Ascending aorta (tissue), 2 donors: ENCODE measurements around the gene VPS8. TPM values are rescaled to one million over a fixed set of nuclear protein-coding genes. Genes with fewer than 3 reads are reported as not detected.

Experiments
- DNase-seq, 2 donors: peaks; one replicate each; pipeline ENCODE4 v3.0.0-alpha.2; 2019; ENCODE audit warnings: low spot score in 2 of 2
- H3K27ac ChIP-seq, 2 donors: fragments of 200-600 bp; sonication (generic); one replicate each; pipeline ENCODE4 v1.5.1; 2016 to 2017; ENCODE audit warnings: mild to moderate bottlenecking in 1 of 2
- H3K27me3 ChIP-seq: fragments of 200-600 bp; sonication (generic); one replicate; pipeline ENCODE4 v1.5.1; 2017
- H3K36me3 ChIP-seq, 2 donors: fragments of 200-600 bp; sonication (generic); one replicate each; pipeline ENCODE4 v1.5.1; 2016
- H3K4me1 ChIP-seq, 2 donors: fragments of 200-600 bp; sonication (generic); one replicate each; pipeline ENCODE4 v1.5.1; 2016 to 2017; ENCODE audit warnings: mild to moderate bottlenecking in 1 of 2
- H3K4me3 ChIP-seq, 2 donors: fragments of 200-600 bp; sonication (generic); one replicate each; pipeline ENCODE4 v1.5.1; 2016 to 2017; ENCODE audit warnings: mild to moderate bottlenecking in 1 of 2
- H3K9me3 ChIP-seq, 2 donors: fragments of 200-600 bp; sonication (generic); one replicate each; pipeline ENCODE4 v1.5.1; 2016
- CTCF ChIP-seq, 3 experiments: fragments of 200-600 bp in 2 of 3; fragments of 450-650 bp in 1 of 3; sonication (generic) in 2 of 3; IDR thresholded peaks; one replicate each; pipeline ENCODE4 v1.5.1; 2016 to 2019; ENCODE audit warnings: antibody characterized with exemption in 3 of 3, mild to moderate bottlenecking in 1 of 3, moderate library complexity in 1 of 3
- intact Hi-C: fragments of 100-400 bp; cut with DNase I; formaldehyde crosslinking; loops from one replicate; pipeline ENCODE4 v1.15.1; 2023
- total RNA-seq: library from RNA; depleted of rRNA; stranded (reverse); fragments of >200 nt; gene quantifications from one replicate; pipeline ENCODE4 v1.1.0, GENCODE V29; 2016

VPS8 gene
- total RNA-seq, 1 donor from 2014 or later, result 24.9 TPM

GRCh38 chr3:185062191-185062590 lies 250.2 kb downstream of the VPS8 start:
- no peak overlapping the region for H3K4me3 ChIP-seq

GRCh38 chr3:185063431-185063830 lies 251.5 kb downstream of the VPS8 start:
- DNase-seq, result no peak
- H3K9me3 ChIP-seq, result no peaks in the 10 kb centered on the region
- H3K4me3 ChIP-seq, result no peak overlapping the region
- no peaks in the 10 kb centered on the region for H3K4me1 ChIP-seq
- TF ChIP-seq CTCF (IDR thresholded peaks at IDR 0.05), result no peak
- intact Hi-C loops, result no loop called here
- H3K27ac ChIP-seq, result no peak overlapping the region
- no peaks in the 10 kb centered on the region for H3K36me3 ChIP-seq
- no peaks in the 10 kb centered on the region for H3K27me3 ChIP-seq

More at GRCh38 chr3:185062191-185062590, 250.2 kb downstream of the VPS8 start:
- Histone ChIP-seq H3K27ac (no peak overlapping the region), H3K36me3 (no peaks in the 10 kb centered on the region), H3K9me3 (peaks cover 0 to 9% of the 10 kb centered on the region in 2 donors), H3K4me1 (no peaks in the 10 kb centered on the region), H3K27me3 (no peaks in the 10 kb centered on the region)
- TF ChIP-seq CTCF (IDR thresholded peaks at IDR 0.05), result no peak
- intact Hi-C loops, result no loop called here
- no peak for DNase-seq

DNA sequence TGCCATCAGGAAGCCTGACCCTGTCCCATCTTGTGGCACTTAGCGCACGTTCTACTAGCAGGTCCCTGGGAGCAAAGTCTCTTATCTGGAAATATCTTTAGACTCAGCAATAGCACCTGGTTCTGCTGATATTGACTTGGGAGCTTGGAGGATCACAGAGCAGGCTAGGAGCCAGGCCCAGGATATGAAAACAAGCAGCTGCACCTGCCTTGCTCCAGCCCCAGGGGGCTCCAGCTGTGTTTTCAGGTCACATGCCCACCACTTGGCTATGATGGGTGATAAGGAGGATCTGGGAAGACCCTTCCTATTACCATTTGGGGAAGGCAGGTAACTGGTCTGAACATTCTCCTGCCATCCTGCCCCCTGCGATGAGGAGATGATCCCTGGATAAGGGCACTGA lies 253.1 kb downstream of the VPS8 start:
- intact Hi-C loops, result no loop called here
- no peak for DNase-seq
- no peaks in the 10 kb centered on the region for H3K36me3 ChIP-seq

DNA sequence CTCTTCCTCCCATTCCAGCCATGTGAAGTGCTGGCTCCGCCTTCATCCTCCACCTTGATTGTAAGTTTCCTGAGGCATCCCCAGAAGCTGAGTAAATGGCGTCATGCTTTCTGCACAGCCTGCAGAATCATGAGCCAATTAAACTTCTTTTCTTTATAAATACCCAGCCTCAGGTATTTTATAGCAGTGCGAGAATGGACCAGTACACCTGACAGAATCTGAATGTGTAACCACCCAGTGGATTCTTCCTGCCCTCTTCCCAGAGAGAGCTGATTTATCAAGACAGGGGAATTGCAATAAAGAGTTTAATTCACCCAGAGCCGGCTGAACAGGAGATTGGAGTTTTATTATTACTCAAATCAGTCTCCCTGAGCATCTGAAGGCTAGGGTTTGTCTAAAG lies 254.3 kb downstream of the VPS8 start:
- DNase-seq, result no peak
- Histone ChIP-seq H3K36me3 (no peaks in the 10 kb centered on the region), H3K4me3 (no peak overlapping the region), H3K4me1 (no peaks in the 10 kb centered on the region), H3K27ac (no peak overlapping the region), H3K27me3 (no peaks in the 10 kb centered on the region), H3K9me3 (no peaks in the 10 kb centered on the region)
- intact Hi-C loops, result no loop called here
- no peak for TF ChIP-seq CTCF (IDR thresholded peaks at IDR 0.05)

More for the DNA sequence above, 253.1 kb downstream of the VPS8 start:
- Histone ChIP-seq H3K4me3 (no peak overlapping the region), H3K9me3 (no peaks in the 10 kb centered on the region), H3K27ac (no peak overlapping the region), H3K27me3 (no peaks in the 10 kb centered on the region), H3K4me1 (no peaks in the 10 kb centered on the region)
- no peak for TF ChIP-seq CTCF (IDR thresholded peaks at IDR 0.05)

- Histone ChIP-seq H3K36me3 (no peaks in the 10 kb centered on the region), H3K27me3 (no peaks in the 10 kb centered on the region), H3K9me3 (no peaks in the 10 kb centered on the region), H3K27ac (no peak overlapping the region), H3K4me3 (no peak overlapping the region), H3K4me1 (no peaks in the 10 kb centered on the region)
- TF ChIP-seq CTCF (IDR thresholded peaks at IDR 0.05), result no peak
- no peak for DNase-seq
- intact Hi-C loops, result no loop called here
Measured at GRCh38 chr3:185067173-185067572, 255.2 kb downstream of the VPS8 start.
